Glutamatergic neuron (in vitro differentiated cells): ENCODE measurements around the gene RBM46. TPM values are rescaled to one million over a fixed set of nuclear protein-coding genes. Genes with fewer than 3 reads are reported as not detected.

Experiments used
- DNase-seq: peaks from one replicate; pipeline ENCODE4 v3.0.0; 2022
- H3K27ac Mint-ChIP-seq: one replicate; pipeline ENCODE4 v1.8.0; 2020; ENCODE audit warnings: mild to moderate bottlenecking, mixed read lengths, inconsistent platforms; ENCODE audit not compliant: unreplicated experiment
- H3K27me3 Mint-ChIP-seq: one replicate; pipeline ENCODE4 v1.8.0; 2020; ENCODE audit warnings: mild to moderate bottlenecking, moderate library complexity, mixed read lengths, inconsistent platforms; ENCODE audit not compliant: unreplicated experiment
- H3K36me3 Mint-ChIP-seq: one replicate; pipeline ENCODE4 v1.8.0; 2020; ENCODE audit warnings: mild to moderate bottlenecking, mixed read lengths, inconsistent platforms; ENCODE audit not compliant: unreplicated experiment
- H3K4me1 Mint-ChIP-seq: one replicate; pipeline ENCODE4 v1.8.0; 2020; ENCODE audit warnings: mild to moderate bottlenecking, low read depth, mixed read lengths, inconsistent platforms; ENCODE audit not compliant: unreplicated experiment
- H3K4me3 Mint-ChIP-seq: one replicate; pipeline ENCODE4 v1.8.0; 2020; ENCODE audit warnings: mild to moderate bottlenecking, mixed read lengths, inconsistent platforms; ENCODE audit not compliant: unreplicated experiment
- H3K9me3 Mint-ChIP-seq: one replicate; pipeline ENCODE4 v1.8.0; 2020; ENCODE audit warnings: mild to moderate bottlenecking, moderate library complexity, mixed read lengths, inconsistent platforms; ENCODE audit not compliant: unreplicated experiment
- CTCF ChIP-seq: fragments of 200-600 bp; sonication (generic); IDR thresholded peaks from one replicate; pipeline ENCODE4 v1.5.0; 2021; ENCODE audit not compliant: partially characterized antibody, unreplicated experiment
- total RNA-seq: library from RNA; stranded (reverse); fragmentation: NEBNext Ultra II Directional; extraction: Animal tissue kit (Norgen Biotek cat#: 25700); gene quantifications from one replicate; pipeline ENCODE4 v1.2.1, GENCODE V29; 2021; ENCODE audit not compliant: unreplicated experiment

RBM46 gene
- total RNA-seq, 1 donor from 2014 or later, result 7.9 TPM

- Mint-ChIP-seq H3K4me1 (no peaks in the 10 kb centered on the region), H3K27ac (no peak overlapping the region), H3K4me3 (no peak overlapping the region), H3K36me3 (no peaks in the 10 kb centered on the region), H3K9me3 (peaks cover 2% of the 10 kb centered on the region), H3K27me3 (peaks cover 1% of the 10 kb centered on the region)
- peak; percentile 52 for TF ChIP-seq CTCF
- no peak for DNase-seq
Observed at GRCh38 chr4:154779362-154779947, 1.6 kb upstream of the RBM46 start.

GRCh38 chr4:154781983-154782293, 866 bp downstream of the RBM46 start:
- peaks cover 2% of the 10 kb centered on the region for H3K9me3 Mint-ChIP-seq
- H3K4me1 Mint-ChIP-seq, result no peaks in the 10 kb centered on the region
- peak overlapping the region; percentile 44 for H3K27ac Mint-ChIP-seq
- H3K36me3 Mint-ChIP-seq, result no peaks in the 10 kb centered on the region
- no peak for DNase-seq
- H3K4me3 Mint-ChIP-seq, result peak overlapping the region; percentile 78
- peaks cover 1% of the 10 kb centered on the region for H3K27me3 Mint-ChIP-seq
- TF ChIP-seq CTCF, result no peak

GRCh38 chr4:154807042-154807630, 26.1 kb downstream of the RBM46 start:
- peak; percentile 50 for TF ChIP-seq CTCF
- Mint-ChIP-seq H3K4me1 (no peaks in the 10 kb centered on the region), H3K27me3 (peaks cover 3% of the 10 kb centered on the region), H3K36me3 (no peaks in the 10 kb centered on the region), H3K9me3 (no peaks in the 10 kb centered on the region), H3K27ac (no peak overlapping the region), H3K4me3 (no peak overlapping the region)
- no peak for DNase-seq

DNA sequence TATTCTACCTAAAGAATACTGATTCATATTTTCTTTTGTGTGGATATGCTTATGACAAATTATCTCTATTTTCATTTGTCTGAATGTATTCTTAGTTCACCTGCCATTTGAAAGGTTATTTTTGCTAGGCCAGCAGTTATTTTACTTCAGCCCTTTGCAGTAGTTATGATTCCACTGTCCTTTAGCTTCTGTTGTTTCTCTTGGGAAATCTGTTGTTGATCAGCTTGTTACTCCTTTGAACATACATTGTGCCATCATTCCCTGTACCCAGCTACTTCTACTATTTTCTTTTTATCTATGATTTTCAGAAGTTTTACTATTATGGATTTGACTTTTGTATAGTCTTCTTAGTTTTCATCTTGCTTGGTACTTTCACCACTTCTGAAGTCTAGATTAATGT, 37.2 kb downstream of the RBM46 start:
- no peaks in the 10 kb centered on the region for H3K27me3 Mint-ChIP-seq
- no peak overlapping the region for H3K4me3 Mint-ChIP-seq
- no peak overlapping the region for H3K27ac Mint-ChIP-seq
- H3K4me1 Mint-ChIP-seq, result no peaks in the 10 kb centered on the region
- no peak for DNase-seq
- H3K9me3 Mint-ChIP-seq, result no peaks in the 10 kb centered on the region
- no peaks in the 10 kb centered on the region for H3K36me3 Mint-ChIP-seq
- TF ChIP-seq CTCF, result no peak

DNA sequence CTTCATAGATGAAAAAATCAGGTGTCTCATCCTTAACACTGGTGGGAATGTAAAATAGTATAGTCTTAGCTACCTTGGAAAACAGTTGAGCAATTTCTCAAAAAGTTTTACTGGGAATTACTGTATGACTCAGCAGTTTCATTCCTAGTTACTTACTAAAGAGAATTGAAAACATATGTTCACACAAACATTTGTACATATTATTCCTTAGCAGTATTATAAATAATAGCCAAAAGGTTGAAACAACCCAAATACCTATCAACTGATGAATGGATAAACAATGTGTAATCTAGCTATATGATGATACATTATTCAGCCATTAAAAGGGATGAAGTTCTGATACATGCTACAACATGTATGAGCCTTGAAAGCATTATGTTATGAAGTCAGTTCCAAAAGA, 41.7 kb downstream of the RBM46 start:
- TF ChIP-seq CTCF, result no peak
- no peaks in the 10 kb centered on the region for H3K9me3 Mint-ChIP-seq
- H3K27ac Mint-ChIP-seq, result no peak overlapping the region
- H3K36me3 Mint-ChIP-seq, result no peaks in the 10 kb centered on the region
- no peaks in the 10 kb centered on the region for H3K4me1 Mint-ChIP-seq
- H3K4me3 Mint-ChIP-seq, result no peak overlapping the region
- no peaks in the 10 kb centered on the region for H3K27me3 Mint-ChIP-seq
- no peak for DNase-seq
